Keratinocyte (primary cell): ENCODE results near the gene GFI1. TPM values are rescaled to one million over a fixed set of nuclear protein-coding genes. Genes with fewer than 3 reads are reported as not detected.

Experiments used
- DNase-seq: peaks from one replicate; pipeline ENCODE4 v3.0.0-alpha.2; 2011; ENCODE audit warnings: low read depth, missing footprints, low spot score
- FAIRE-seq: peaks from 2 replicates; lab custom pipeline; 2011; peaks lifted over from hg19 to GRCh38; lab: Jason Lieb, UNC
- H2AFZ ChIP-seq: 2 replicates; pipeline ENCODE4 v1.6.0; 2012; ENCODE audit warnings: low read length, control low read depth, inconsistent platforms; ENCODE audit not compliant: control insufficient read depth
- H3K27ac ChIP-seq: 2 replicates; pipeline ENCODE4 v1.5.1; 2011; ENCODE audit warnings: low read length; ENCODE audit not compliant: control insufficient read depth, insufficient read depth
- H3K27me3 ChIP-seq: 3 replicates; pipeline ENCODE4 v1.6.0; 2011; ENCODE audit warnings: low read length; ENCODE audit not compliant: control insufficient read depth, insufficient read depth; ENCODE audit errors: extremely low read depth
- H3K36me3 ChIP-seq, 2 experiments: 2 replicates in 1 of 2; 3 replicates in 1 of 2; pipeline ENCODE4 v1.5.1; 2011; ENCODE audit warnings: low read length in 2 of 2, mild to moderate bottlenecking in 1 of 2; ENCODE audit not compliant: control insufficient read depth in 2 of 2, insufficient read depth in 2 of 2; ENCODE audit errors: extremely low read depth in 1 of 2
- H3K4me1 ChIP-seq: 3 replicates; pipeline ENCODE4 v1.5.1; 2011; ENCODE audit warnings: low read length; ENCODE audit not compliant: control insufficient read depth, insufficient read depth; ENCODE audit errors: extremely low read depth
- H3K4me2 ChIP-seq: 3 replicates; pipeline ENCODE4 v1.6.0; 2011; ENCODE audit warnings: low read depth, low read length; ENCODE audit not compliant: control insufficient read depth, insufficient read depth; ENCODE audit errors: extremely low read depth
- H3K4me3 ChIP-seq, 3 experiments: fragments of 200-600 bp in 1 of 3; sonication (generic) in 1 of 3; 2 replicates in 2 of 3; 3 replicates in 1 of 3; pipeline ENCODE4 v1.5.1; 2011 to 2016; ENCODE audit warnings: low read length in 3 of 3, mild to moderate bottlenecking in 3 of 3, control low read depth in 2 of 3, inconsistent platforms in 1 of 3, low read depth in 1 of 3, mixed read lengths in 1 of 3, mixed run types in 1 of 3, moderate library complexity in 1 of 3; ENCODE audit not compliant: control insufficient read depth in 2 of 3, insufficient read depth in 2 of 3; ENCODE audit errors: extremely low read depth in 1 of 3
- H3K79me2 ChIP-seq: 2 replicates; pipeline ENCODE4 v1.6.0; 2012; ENCODE audit warnings: low read length; ENCODE audit not compliant: control insufficient read depth, insufficient read depth
- H3K9ac ChIP-seq: 3 replicates; pipeline ENCODE4 v1.6.0; 2011; ENCODE audit warnings: low read length; ENCODE audit not compliant: control insufficient read depth, insufficient read depth; ENCODE audit errors: extremely low read depth
- H3K9me1 ChIP-seq: 3 replicates; pipeline ENCODE4 v1.6.0; 2011; ENCODE audit warnings: low read length; ENCODE audit not compliant: control insufficient read depth, insufficient read depth; ENCODE audit errors: extremely low read depth
- H3K9me3 ChIP-seq: 2 replicates; pipeline ENCODE4 v1.5.1; 2012; ENCODE audit warnings: low read depth, low read length; ENCODE audit not compliant: control insufficient read depth
- H4K20me1 ChIP-seq: 3 replicates; pipeline ENCODE4 v1.6.0; 2011; ENCODE audit warnings: low read length; ENCODE audit not compliant: control insufficient read depth, insufficient read depth; ENCODE audit errors: extremely low read depth
- CTCF ChIP-seq, 3 experiments: IDR thresholded peaks in 1 of 3; conservative IDR thresholded peaks in 1 of 3; optimal IDR thresholded peaks in 1 of 3; 2 replicates in 2 of 3; 3 replicates in 1 of 3; pipeline versions ENCODE3 to v1.5.1; 2011; ENCODE audit warnings: low read length in 3 of 3, mild to moderate bottlenecking in 3 of 3, moderate library complexity in 2 of 3, control low read depth in 1 of 3, inconsistent platforms in 1 of 3; ENCODE audit not compliant: insufficient read depth in 2 of 3; ENCODE audit errors: extremely low read depth in 1 of 3
- EZH2 ChIP-seq: IDR thresholded peaks from one replicate; pipeline ENCODE4 v1.6.1; 2012; ENCODE audit warnings: inconsistent platforms, mild to moderate bottlenecking, low read length, moderate library complexity
- dilution Hi-C: fragments of 300-500 bp; cut with MboI; formaldehyde crosslinking; loops from one replicate; pipeline ENCODE4 v1.7.0; 2020; ENCODE audit warnings: low sequenced_read_pairs; ENCODE audit not compliant: extremely low pct_ligation_motif_present
- polyA plus RNA-seq, 5 experiments: library from polyadenylated mRNA; depleted of rRNA in 3 of 5; stranded (reverse) in 3 of 5; stranded (forward) in 1 of 5; unstranded in 1 of 5; fragments of >200 nt; gene quantifications; 1 replicate in 1 of 5; 2 replicates in 3 of 5; 3 replicates in 1 of 5; pipeline versions ENCODE4 v1.2.1 to v1.2.3, GENCODE V29; 2011 to 2012; ENCODE audit warnings: missing spikeins in 2 of 5, low read depth in 1 of 5, low replicate concordance in 1 of 5

The GFI1 gene
- polyA plus RNA-seq, 1 donor (not counting 4 experiments of a cell fraction or from before 2014, with no cell fraction given) = 0.17 TPM

GRCh38 chr1:92459871-92460320, 26.8 kb downstream of the GFI1 start:
- no peaks in the 10 kb centered on the region for H3K79me2 ChIP-seq
- no peak overlapping the region for H3K4me3 ChIP-seq
- no peak overlapping the region for H3K4me2 ChIP-seq
- no peaks in the 10 kb centered on the region for H3K9me3 ChIP-seq
- no peak for TF ChIP-seq CTCF (optimal IDR thresholded peaks at IDR 0.05 in 1 of 3, IDR thresholded peaks at IDR 0.05 in 1 of 3, conservative IDR thresholded peaks at IDR 0.05 in 1 of 3; ENCODE audit: extremely low read depth in 1 of 3, insufficient read depth in 2 of 3, low read length in 3 of 3)
- no peak for TF ChIP-seq EZH2
- H3K4me1 ChIP-seq = no peaks in the 10 kb centered on the region
- H3K27me3 ChIP-seq = no peaks in the 10 kb centered on the region
- H3K9me1 ChIP-seq = no peaks in the 10 kb centered on the region
- H3K27ac ChIP-seq = no peak overlapping the region
- no peak for FAIRE-seq
- no peak overlapping the region for H3K9ac ChIP-seq
- H3K36me3 ChIP-seq = no peaks in the 10 kb centered on the region
- no peak overlapping the region for H2AFZ ChIP-seq
- dilution Hi-C loops = no loop called here
- no peaks in the 10 kb centered on the region for H4K20me1 ChIP-seq
- DNase-seq = no peak

- Histone ChIP-seq H3K9ac (no peak overlapping the region), H3K27ac (no peak overlapping the region)
These were observed 28.6 kb downstream of the GFI1 start for GRCh38 chr1:92458146-92458545.

More at GRCh38 chr1:92458146-92458545, 28.6 kb downstream of the GFI1 start:
- Histone ChIP-seq H3K4me1 (no peaks in the 10 kb centered on the region), H3K4me3 (no peak overlapping the region), H3K4me2 (no peak overlapping the region), H3K79me2 (no peaks in the 10 kb centered on the region), H3K27me3 (no peaks in the 10 kb centered on the region), H2AFZ (no peak overlapping the region), H4K20me1 (no peaks in the 10 kb centered on the region), H3K9me1 (no peaks in the 10 kb centered on the region), H3K36me3 (no peaks in the 10 kb centered on the region), H3K9me3 (no peaks in the 10 kb centered on the region)
- dilution Hi-C loops = no loop called here
- TF ChIP-seq EZH2 (no peak), CTCF (optimal IDR thresholded peaks at IDR 0.05 in 1 of 3, IDR thresholded peaks at IDR 0.05 in 1 of 3, conservative IDR thresholded peaks at IDR 0.05 in 1 of 3; ENCODE audit: extremely low read depth in 1 of 3, insufficient read depth in 2 of 3, low read length in 3 of 3) (no peak)
- DNase-seq = no peak
- no peak for FAIRE-seq
